Colonic mucosa (tissue), 4 donors: ENCODE results near the gene SOBP. TPM values are rescaled to one million over a fixed set of nuclear protein-coding genes. Genes with fewer than 3 reads are reported as not detected.

Experiments used
- DNase-seq: peaks from one replicate; pipeline ENCODE4 v3.0.0-alpha.2; 2020
- H3K27ac ChIP-seq: fragments of 200-600 bp; one replicate; pipeline ENCODE4 v1.8.0; 2021
- H3K27me3 ChIP-seq: fragments of 200-600 bp; one replicate; pipeline ENCODE4 v1.8.0; 2021
- H3K36me3 ChIP-seq: fragments of 200-600 bp; one replicate; pipeline ENCODE4 v1.8.0; 2021
- H3K4me1 ChIP-seq: fragments of 200-600 bp; one replicate; pipeline ENCODE4 v1.8.0; 2021; ENCODE audit warnings: mild to moderate bottlenecking
- H3K4me3 ChIP-seq: fragments of 200-600 bp; one replicate; pipeline ENCODE4 v1.8.0; 2021
- H3K9ac ChIP-seq, 2 donors: one replicate each; pipeline ENCODE4 v1.7.0; 2013; ENCODE audit warnings: control low read depth in 2 of 2, low read depth in 2 of 2, low read length in 2 of 2
- H3K9me3 ChIP-seq: fragments of 200-600 bp; one replicate; pipeline ENCODE4 v1.8.0; 2021
- intact Hi-C: fragments of 100-400 bp; cut with DNase I; formaldehyde crosslinking; loops from one replicate; pipeline ENCODE4 v1.14.1; 2022
- total RNA-seq, 2 donors: library from RNA; stranded (reverse); fragmentation: NEBNext Ultra II Directional in 1 of 2; extraction: Animal tissue kit (Norgen Biotek cat#: 25700) in 1 of 2; gene quantifications; one replicate each; pipeline ENCODE4 v1.2.1, GENCODE V29; 2021
- TF ChIP-seq, protein P1 (sequence below): fragments of 200-600 bp; IDR thresholded peaks from one replicate; pipeline ENCODE4 v1.8.0; 2022; ENCODE audit warnings: antibody characterized with exemption, mild to moderate bottlenecking
- donor health status: healthy.
- donor health status: DM: no; HTN: no; CAD: no.
- donor health status: DM: no; HTN: no; CAD: no.

SOBP gene
- total RNA-seq, 2 donors from 2014 or later, result 0.67 to 3.4 TPM

DNA sequence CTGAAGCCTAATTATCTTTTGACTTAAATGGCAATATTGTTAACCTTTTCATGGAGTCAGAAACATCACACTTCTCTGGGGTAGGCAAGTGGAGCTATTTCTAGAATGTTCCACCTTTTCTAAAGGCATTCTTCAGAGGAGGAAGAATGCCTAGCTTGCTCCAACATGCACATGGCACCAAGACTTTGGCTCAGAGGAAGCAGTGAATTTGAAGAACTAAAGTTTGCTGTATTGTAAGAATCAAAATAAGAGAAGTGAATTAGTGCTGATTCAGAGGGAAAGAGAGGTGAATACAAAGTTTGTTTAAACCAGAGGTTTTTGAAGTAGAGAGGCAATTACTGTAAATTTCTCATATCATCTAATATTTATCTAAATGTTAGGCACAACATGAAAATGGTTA is 92.2 kb downstream of the SOBP start:
- Histone ChIP-seq H3K4me3 (no peak overlapping the region), H3K9me3 (no peaks in the 10 kb centered on the region), H3K27ac (no peak overlapping the region), H3K36me3 (no peaks in the 10 kb centered on the region), H3K27me3 (no peaks in the 10 kb centered on the region), H3K9ac (no peak overlapping the region), H3K4me1 (no peaks in the 10 kb centered on the region)
- DNase-seq, result no peak
- TF ChIP-seq, protein P1, sequence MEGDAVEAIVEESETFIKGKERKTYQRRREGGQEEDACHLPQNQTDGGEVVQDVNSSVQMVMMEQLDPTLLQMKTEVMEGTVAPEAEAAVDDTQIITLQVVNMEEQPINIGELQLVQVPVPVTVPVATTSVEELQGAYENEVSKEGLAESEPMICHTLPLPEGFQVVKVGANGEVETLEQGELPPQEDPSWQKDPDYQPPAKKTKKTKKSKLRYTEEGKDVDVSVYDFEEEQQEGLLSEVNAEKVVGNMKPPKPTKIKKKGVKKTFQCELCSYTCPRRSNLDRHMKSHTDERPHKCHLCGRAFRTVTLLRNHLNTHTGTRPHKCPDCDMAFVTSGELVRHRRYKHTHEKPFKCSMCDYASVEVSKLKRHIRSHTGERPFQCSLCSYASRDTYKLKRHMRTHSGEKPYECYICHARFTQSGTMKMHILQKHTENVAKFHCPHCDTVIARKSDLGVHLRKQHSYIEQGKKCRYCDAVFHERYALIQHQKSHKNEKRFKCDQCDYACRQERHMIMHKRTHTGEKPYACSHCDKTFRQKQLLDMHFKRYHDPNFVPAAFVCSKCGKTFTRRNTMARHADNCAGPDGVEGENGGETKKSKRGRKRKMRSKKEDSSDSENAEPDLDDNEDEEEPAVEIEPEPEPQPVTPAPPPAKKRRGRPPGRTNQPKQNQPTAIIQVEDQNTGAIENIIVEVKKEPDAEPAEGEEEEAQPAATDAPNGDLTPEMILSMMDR, result no peak
- intact Hi-C loops, result no loop called here

DNA sequence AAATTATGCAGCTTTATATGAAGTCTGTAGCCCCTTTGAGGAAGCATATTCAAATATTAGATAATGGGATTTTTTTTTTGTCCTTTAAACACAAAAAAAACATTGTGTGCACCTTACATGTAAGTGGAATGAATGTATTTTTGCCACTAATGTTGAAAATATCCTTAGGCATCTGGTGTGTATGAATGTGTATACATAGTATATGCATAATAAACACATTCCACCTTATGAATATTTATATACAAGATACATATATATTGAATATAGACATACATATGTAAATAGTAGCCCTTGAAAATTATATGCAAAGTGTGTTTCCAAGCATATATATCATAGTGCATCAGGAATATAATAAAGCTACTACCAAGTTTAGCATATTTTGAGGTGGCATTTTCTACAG is 94.8 kb downstream of the SOBP start:
- TF ChIP-seq, protein P1, result no peak

DNA sequence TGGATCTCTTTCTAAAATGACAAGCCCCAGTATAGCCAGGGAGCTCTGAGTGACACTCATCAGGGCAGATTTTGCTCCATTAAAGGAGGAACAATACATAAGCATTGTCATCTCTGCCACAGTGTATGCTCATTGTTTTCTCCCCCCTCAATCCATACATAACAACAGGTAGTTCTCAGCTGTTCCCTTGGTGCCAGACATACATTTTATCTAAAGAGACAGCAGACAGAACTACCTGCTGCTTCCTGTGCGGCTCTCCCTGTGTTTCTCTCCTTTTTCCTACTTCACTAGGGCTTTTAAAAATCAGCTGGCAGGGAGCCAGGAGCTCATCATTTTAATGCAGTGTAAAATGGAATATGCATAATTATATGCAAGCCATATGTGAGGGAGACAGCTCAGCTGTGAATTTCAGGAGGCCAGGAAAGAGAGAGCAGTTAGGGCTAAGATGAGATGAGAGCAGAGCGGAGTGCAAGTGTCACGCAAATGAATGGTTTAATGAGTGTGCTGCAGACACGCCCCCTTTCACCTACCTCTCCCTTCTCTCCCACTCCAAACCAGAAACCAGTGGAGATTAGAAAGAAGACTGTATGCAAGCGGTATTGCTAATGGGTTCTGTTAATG is 96.0 kb downstream of the SOBP start:
- intact Hi-C loops, result no loop called here
- no peak overlapping the region for H3K9ac ChIP-seq
- no peaks in the 10 kb centered on the region for H3K36me3 ChIP-seq
- H3K9me3 ChIP-seq, result no peaks in the 10 kb centered on the region
- H3K4me1 ChIP-seq, result no peaks in the 10 kb centered on the region
- DNase-seq, result no peak
- TF ChIP-seq, protein P1, result no peak
- no peaks in the 10 kb centered on the region for H3K27me3 ChIP-seq
- no peak overlapping the region for H3K27ac ChIP-seq
- H3K4me3 ChIP-seq, result no peak overlapping the region

More for the DNA sequence above, 94.8 kb downstream of the SOBP start:
- Histone ChIP-seq H3K4me1 (no peaks in the 10 kb centered on the region), H3K9me3 (no peaks in the 10 kb centered on the region), H3K36me3 (no peaks in the 10 kb centered on the region), H3K27me3 (no peaks in the 10 kb centered on the region), H3K27ac (no peak overlapping the region), H3K4me3 (no peak overlapping the region), H3K9ac (no peak overlapping the region)
- DNase-seq, result no peak
- intact Hi-C loops, result no loop called here

DNA sequence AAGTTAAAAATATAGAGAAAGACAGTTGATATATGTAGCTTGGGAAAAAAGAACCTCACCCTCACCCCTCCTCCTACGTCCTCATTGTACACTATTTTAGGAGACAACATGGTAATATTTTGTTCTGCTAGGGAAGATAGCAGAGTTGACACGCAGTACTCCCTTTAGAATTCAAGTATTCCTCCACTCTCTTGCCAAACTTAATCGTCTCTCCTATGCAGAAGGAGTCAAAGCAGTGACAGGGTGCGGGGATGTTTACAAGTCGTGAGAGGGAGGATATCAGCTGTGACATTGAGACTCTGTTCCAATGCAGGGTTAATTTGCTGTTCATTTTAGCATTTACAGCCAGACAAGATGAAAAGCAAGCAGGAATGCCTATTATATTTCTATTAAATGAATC is 97.5 kb downstream of the SOBP start:
- Histone ChIP-seq H3K27me3 (no peaks in the 10 kb centered on the region), H3K4me3 (no peak overlapping the region), H3K9me3 (no peaks in the 10 kb centered on the region), H3K36me3 (no peaks in the 10 kb centered on the region), H3K9ac (no peak overlapping the region), H3K4me1 (no peaks in the 10 kb centered on the region), H3K27ac (no peak overlapping the region)
- intact Hi-C loops, result no loop called here
- DNase-seq, result no peak
- TF ChIP-seq, protein P1, result no peak

DNA sequence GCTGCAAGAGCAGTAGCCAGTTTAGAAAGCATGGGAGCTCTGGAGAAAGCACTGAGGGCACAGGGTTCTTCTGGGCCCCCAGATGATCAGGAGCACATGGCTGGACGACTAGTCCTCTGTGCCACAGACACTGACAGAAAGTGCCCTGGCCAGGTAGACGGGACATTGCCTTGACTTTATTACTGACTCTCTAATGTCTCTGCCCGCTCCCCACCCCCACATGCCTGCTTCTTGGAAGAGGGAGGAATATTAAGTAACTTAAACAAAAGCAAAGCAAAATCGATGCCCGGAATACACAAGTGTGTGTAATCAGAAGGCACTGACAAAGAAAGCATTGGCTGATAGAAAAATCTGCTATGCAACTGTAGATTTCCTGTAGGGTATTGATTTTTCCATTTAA is 99.3 kb downstream of the SOBP start:
- Histone ChIP-seq H3K27me3 (no peaks in the 10 kb centered on the region), H3K4me3 (no peak overlapping the region), H3K4me1 (no peaks in the 10 kb centered on the region), H3K27ac (no peak overlapping the region), H3K9ac (no peak overlapping the region), H3K9me3 (no peaks in the 10 kb centered on the region), H3K36me3 (no peaks in the 10 kb centered on the region)
- no peak for DNase-seq
- intact Hi-C loops, result no loop called here
- TF ChIP-seq, protein P1, result no peak
